GM12874 (cell line): ENCODE results near the gene NANOG.
"Not testable (repeated sequence)": the region's sequence is repeated elsewhere in the genome, so short reads cannot be mapped to it uniquely, and the experiment has no call there.

Experiments used
- TF ChIP-seq, protein P1 (sequence below): IDR thresholded peaks from 2 replicates; pipeline ENCODE4 v1.5.1; 2011; ENCODE audit warnings: low read depth, mild to moderate bottlenecking, control low read depth, low read length, moderate library complexity; ENCODE audit not compliant: insufficient read depth

NANOG gene

GRCh38 chr12:7788884-7789528, at the start of gene NANOG:
Gene NANOG, plus strand, starts transcription at chr12:7789402. Its CDS starts 213 bp downstream, at chr12:7789615.
- TF ChIP-seq, protein P1, sequence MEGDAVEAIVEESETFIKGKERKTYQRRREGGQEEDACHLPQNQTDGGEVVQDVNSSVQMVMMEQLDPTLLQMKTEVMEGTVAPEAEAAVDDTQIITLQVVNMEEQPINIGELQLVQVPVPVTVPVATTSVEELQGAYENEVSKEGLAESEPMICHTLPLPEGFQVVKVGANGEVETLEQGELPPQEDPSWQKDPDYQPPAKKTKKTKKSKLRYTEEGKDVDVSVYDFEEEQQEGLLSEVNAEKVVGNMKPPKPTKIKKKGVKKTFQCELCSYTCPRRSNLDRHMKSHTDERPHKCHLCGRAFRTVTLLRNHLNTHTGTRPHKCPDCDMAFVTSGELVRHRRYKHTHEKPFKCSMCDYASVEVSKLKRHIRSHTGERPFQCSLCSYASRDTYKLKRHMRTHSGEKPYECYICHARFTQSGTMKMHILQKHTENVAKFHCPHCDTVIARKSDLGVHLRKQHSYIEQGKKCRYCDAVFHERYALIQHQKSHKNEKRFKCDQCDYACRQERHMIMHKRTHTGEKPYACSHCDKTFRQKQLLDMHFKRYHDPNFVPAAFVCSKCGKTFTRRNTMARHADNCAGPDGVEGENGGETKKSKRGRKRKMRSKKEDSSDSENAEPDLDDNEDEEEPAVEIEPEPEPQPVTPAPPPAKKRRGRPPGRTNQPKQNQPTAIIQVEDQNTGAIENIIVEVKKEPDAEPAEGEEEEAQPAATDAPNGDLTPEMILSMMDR, result not testable (repeated sequence)

GRCh38 chr12:7747246-7747645, 42.0 kb upstream of the NANOG start, which contains the start of gene CLEC4C:
Gene CLEC4C, minus strand, starts transcription at chr12:7747375. Its CDS starts 27 bp downstream, at chr12:7747348.
- TF ChIP-seq, protein P1, result no peak

DNA sequence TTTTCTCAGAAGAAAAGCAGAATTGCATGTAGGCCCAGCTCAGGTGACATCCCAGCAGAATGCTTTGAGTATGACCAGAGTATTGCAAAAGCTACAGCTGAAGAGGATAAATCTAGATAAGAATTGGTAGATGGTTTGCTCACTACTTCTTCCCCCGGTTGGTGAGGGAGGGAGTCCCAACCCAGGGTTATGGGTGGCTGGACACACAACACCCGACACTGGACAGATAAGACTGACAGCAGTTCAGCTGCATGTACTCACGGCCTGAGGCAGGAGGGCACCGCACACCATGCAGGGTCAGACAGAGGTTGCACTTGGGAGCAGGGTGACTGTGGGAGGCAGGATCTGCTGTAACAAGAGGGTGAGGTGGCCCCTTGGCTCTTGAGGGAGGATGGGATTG, 40.4 kb upstream of the NANOG start:
- TF ChIP-seq, protein P1, result no peak

DNA sequence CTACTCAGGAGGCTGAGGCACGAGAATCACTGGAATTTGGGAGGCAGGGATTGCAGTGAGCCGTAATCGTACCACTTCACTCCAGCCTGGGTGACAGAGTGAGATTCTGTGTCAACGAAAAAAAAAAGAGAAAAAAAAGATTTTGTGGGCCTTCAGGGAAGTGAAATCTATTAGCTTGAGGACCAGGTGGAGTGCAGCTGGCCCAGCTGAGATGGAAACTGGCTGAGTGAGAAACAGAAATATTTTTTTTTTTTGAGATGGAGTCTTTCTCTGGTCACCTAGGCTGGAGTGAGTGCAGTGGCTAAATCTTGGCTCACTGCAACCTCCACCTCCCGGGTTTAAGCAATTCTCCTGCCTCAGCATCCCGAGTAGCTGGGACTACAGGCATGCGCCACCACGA, 39.8 kb upstream of the NANOG start:
- TF ChIP-seq, protein P1, result no peak

DNA sequence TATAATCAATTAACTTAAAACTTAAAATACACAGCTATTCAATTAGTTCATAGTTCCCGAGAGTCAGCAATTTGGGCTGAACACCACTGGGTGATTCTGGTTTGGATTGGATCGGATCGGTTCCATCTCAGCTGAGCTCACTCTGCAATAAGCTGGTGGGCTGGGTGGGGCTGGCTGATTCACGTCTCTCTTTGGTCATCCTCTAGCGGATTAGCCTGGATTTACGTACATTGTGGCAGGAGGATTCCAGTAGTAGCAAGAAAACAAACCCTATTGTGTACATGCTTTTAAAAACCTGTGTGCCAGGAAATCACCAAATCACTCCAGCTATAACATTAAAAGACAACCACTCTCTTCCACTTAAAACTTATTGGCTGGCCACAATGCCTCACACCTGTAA, 38.9 kb upstream of the NANOG start:
- TF ChIP-seq, protein P1, result no peak

DNA sequence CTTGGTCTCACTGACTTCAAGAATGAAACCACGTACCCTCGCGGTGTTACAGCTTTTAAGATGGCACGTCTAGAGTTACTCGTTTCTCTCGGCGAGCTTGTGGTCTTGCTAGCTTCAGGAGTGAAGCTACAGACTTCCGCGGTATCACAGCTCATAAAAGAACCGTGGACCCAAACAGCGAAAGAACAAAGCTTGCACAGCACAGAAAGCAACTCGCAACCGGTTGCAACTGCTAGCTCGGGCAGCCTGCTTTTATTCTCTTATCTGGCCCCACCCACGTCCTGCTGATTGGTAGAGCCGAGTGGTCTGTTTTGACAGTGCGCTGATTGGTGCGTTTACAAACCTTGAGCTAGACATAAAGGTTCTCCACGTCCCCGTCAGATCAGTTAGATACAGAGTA, 37.8 kb upstream of the NANOG start:
- TF ChIP-seq, protein P1, result no peak

GRCh38 chr12:7756993-7757392, 32.2 kb upstream of the NANOG start:
- TF ChIP-seq, protein P1, result no peak
